ENCODE results near the gene DOCK4.
A peak's percentile ranks its signal among the peaks of the same experiment; 100 is the strongest.

The DOCK4 gene

GRCh38 chr7:112079122-112079521 is 127.1 kb downstream of the DOCK4 start:
- H3K4me3 ChIP-seq (ENCODE audit: low read depth, low read length): no peak overlapping the region
- no peak for DNase-seq (ENCODE audit: low read depth)
- TF ChIP-seq CTCF (IDR thresholded peaks at IDR 0.05; ENCODE audit: insufficient read depth, low read depth, low read length, missing control alignments): no peak

GRCh38 chr7:112076324-112076723 is 129.9 kb downstream of the DOCK4 start:
- H3K4me3 ChIP-seq (ENCODE audit: low read depth, low read length): no peak overlapping the region
- no peak for TF ChIP-seq CTCF (IDR thresholded peaks at IDR 0.05; ENCODE audit: insufficient read depth, low read depth, low read length, missing control alignments)
- DNase-seq (ENCODE audit: low read depth): no peak

- no peak for TF ChIP-seq CTCF (IDR thresholded peaks at IDR 0.05; ENCODE audit: insufficient read depth, low read depth, low read length, missing control alignments)
- no peak overlapping the region for H3K4me3 ChIP-seq (ENCODE audit: low read depth, low read length)
- DNase-seq (ENCODE audit: low read depth): no peak
Measured at GRCh38 chr7:112074464-112074863, 131.7 kb downstream of the DOCK4 start.

- no peak for DNase-seq (ENCODE audit: low read depth)
- no peak overlapping the region for H3K4me3 ChIP-seq (ENCODE audit: low read depth, low read length)
- no peak for TF ChIP-seq CTCF (IDR thresholded peaks at IDR 0.05; ENCODE audit: insufficient read depth, low read depth, low read length, missing control alignments)
Measured at GRCh38 chr7:112073530-112073929, 132.7 kb downstream of the DOCK4 start.

- TF ChIP-seq CTCF (IDR thresholded peaks at IDR 0.05; ENCODE audit: insufficient read depth, low read depth, low read length, missing control alignments): no peak
- peak; percentile 11 for DNase-seq (ENCODE audit: low read depth)
- no peak overlapping the region for H3K4me3 ChIP-seq (ENCODE audit: low read depth, low read length)
Measured at GRCh38 chr7:112072541-112073245, 133.5 kb downstream of the DOCK4 start.

- H3K4me3 ChIP-seq (ENCODE audit: low read depth, low read length): no peak overlapping the region
- no peak for TF ChIP-seq CTCF (IDR thresholded peaks at IDR 0.05; ENCODE audit: insufficient read depth, low read depth, low read length, missing control alignments)
- DNase-seq (ENCODE audit: low read depth): no peak
Measured at GRCh38 chr7:112071856-112072255, 134.3 kb downstream of the DOCK4 start.

GRCh38 chr7:112070674-112071256 is 135.4 kb downstream of the DOCK4 start:
- no peak for DNase-seq (ENCODE audit: low read depth)
- no peak overlapping the region for H3K4me3 ChIP-seq (ENCODE audit: low read depth, low read length)
- TF ChIP-seq CTCF (IDR thresholded peaks at IDR 0.05; ENCODE audit: insufficient read depth, low read depth, low read length, missing control alignments): no peak
